GM21526 (cell line): ENCODE results near the gene SMAD6.
"Not testable (repeated sequence)": the region's sequence is repeated elsewhere in the genome, so short reads cannot be mapped to it uniquely, and the experiment has no call there.

Source experiments
- ATAC-seq: cut with Tn5 transposase; IDR thresholded peaks from one replicate; pipeline ENCODE4 v1.9.1; 2021; ENCODE audit warnings: moderate library complexity; ENCODE audit not compliant: unreplicated experiment, low FRiP score

SMAD6 gene

GRCh38 chr15:66808181-66808824 lies 106.3 kb downstream of the SMAD6 start:
- no peak for ATAC-seq

GRCh38 chr15:66809664-66810063 lies 107.6 kb downstream of the SMAD6 start:
- no peak for ATAC-seq

- ATAC-seq = no peak
Measured at GRCh38 chr15:66815318-66815717, 113.3 kb downstream of the SMAD6 start.

- no peak for ATAC-seq
Measured at GRCh38 chr15:66816201-66816600, 114.2 kb downstream of the SMAD6 start.

- no peak for ATAC-seq
Measured at GRCh38 chr15:66819084-66819483, 117.0 kb downstream of the SMAD6 start.

GRCh38 chr15:66820481-66821176 lies 118.6 kb downstream of the SMAD6 start:
- ATAC-seq = no peak

GRCh38 chr15:66821307-66821706 lies 119.3 kb downstream of the SMAD6 start:
- no peak for ATAC-seq

GRCh38 chr15:66822114-66822513 lies 120.1 kb downstream of the SMAD6 start:
- no peak for ATAC-seq

GRCh38 chr15:66822576-66822975 lies 120.5 kb downstream of the SMAD6 start:
- no peak for ATAC-seq

GRCh38 chr15:66823601-66824000 lies 121.6 kb downstream of the SMAD6 start:
- no peak for ATAC-seq

GRCh38 chr15:66824424-66824823 lies 122.4 kb downstream of the SMAD6 start:
- ATAC-seq = no peak

GRCh38 chr15:66825139-66825538 lies 123.1 kb downstream of the SMAD6 start:
- no peak for ATAC-seq

GRCh38 chr15:66825731-66826130 lies 123.7 kb downstream of the SMAD6 start:
- ATAC-seq = no peak

- ATAC-seq = no peak
Measured at GRCh38 chr15:66826507-66826906, 124.5 kb downstream of the SMAD6 start.

- no peak for ATAC-seq
Measured at GRCh38 chr15:66827039-66827697, 125.1 kb downstream of the SMAD6 start.

GRCh38 chr15:66827698-66828055 lies 125.6 kb downstream of the SMAD6 start:
- ATAC-seq = no peak

GRCh38 chr15:66828817-66829541 lies 126.9 kb downstream of the SMAD6 start:
- ATAC-seq = not testable (repeated sequence)

- ATAC-seq = no peak
Measured at GRCh38 chr15:66829551-66830121, 127.6 kb downstream of the SMAD6 start.

GRCh38 chr15:66830358-66830757 lies 128.3 kb downstream of the SMAD6 start:
- no peak for ATAC-seq

- no peak for ATAC-seq
Measured at GRCh38 chr15:66830823-66831222, 128.8 kb downstream of the SMAD6 start.

- ATAC-seq = no peak
Measured at GRCh38 chr15:66831289-66831688, 129.3 kb downstream of the SMAD6 start.
